ENCODE results near the gene GOLGA8K.
"Not testable (repeated sequence)": the region's sequence is repeated elsewhere in the genome, so short reads cannot be mapped to it uniquely, and the experiment has no call there.

DNA sequence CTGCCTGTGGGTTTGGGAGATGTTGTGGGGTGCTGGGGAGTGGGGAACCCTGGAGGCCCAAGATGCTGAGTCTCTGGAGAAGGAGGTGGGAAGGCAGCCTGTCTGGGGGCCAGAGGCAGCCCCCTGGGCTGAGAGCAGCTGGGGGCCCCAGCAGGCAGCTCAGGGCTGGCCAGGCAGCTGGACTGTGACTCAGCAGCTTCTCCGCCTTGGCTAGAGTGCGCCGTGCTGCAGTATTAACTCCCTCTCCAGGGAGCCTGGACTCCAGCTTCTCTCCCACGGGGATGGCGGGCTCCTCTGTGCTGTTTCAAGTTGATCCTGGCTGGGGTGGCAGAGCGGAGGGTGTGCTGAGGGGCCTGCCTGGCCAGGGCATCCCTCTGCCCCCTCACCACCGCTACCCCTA lies 36.6 kb downstream of the GOLGA8K start:
- TF ChIP-seq GATA1 (IDR thresholded peaks at IDR 0.05; ENCODE audit: low read depth, low read length); POLR2A (IDR thresholded peaks at IDR 0.05; ENCODE audit: low read length): not testable (repeated sequence)
